H1 (cell line): ENCODE data around the gene NDNF. TPM values are rescaled to one million over a fixed set of nuclear protein-coding genes. Genes with fewer than 3 reads are reported as not detected.

Source experiments
- CEBPB ChIP-seq: IDR thresholded peaks from 2 replicates; pipeline ENCODE4 v1.6.1; 2012; ENCODE audit warnings: low read depth, low read length
- CHD2 ChIP-seq: IDR thresholded peaks from 2 replicates; pipeline ENCODE4 v1.6.1; 2012; ENCODE audit warnings: low read length, improper control_type of control experiment
- CTCF ChIP-seq, 3 experiments: IDR thresholded peaks; 1 replicate in 2 of 3; 2 replicates in 1 of 3; pipeline versions ENCODE4 v1.5.1 to v1.6.1; 2011; ENCODE audit warnings: low read length in 3 of 3, mild to moderate bottlenecking in 3 of 3, inconsistent platforms in 2 of 3, low read depth in 1 of 3, moderate library complexity in 1 of 3; ENCODE audit not compliant: insufficient read depth in 1 of 3; ENCODE audit errors: control extremely low read depth in 1 of 3
- RBBP5 ChIP-seq: IDR thresholded peaks from 2 replicates; pipeline ENCODE4 v1.7.1; 2012; ENCODE audit warnings: low read depth, mild to moderate bottlenecking, inconsistent platforms, low read length, moderate library complexity, borderline replicate concordance
- SP1 ChIP-seq: IDR thresholded peaks from 2 replicates; pipeline ENCODE4 v1.6.1; 2011; ENCODE audit warnings: low read depth, low read length
- SP2 ChIP-seq: IDR thresholded peaks from 2 replicates; pipeline ENCODE4 v1.6.1; 2012; ENCODE audit warnings: mild to moderate bottlenecking, low read length, inconsistent platforms
- TEAD4 ChIP-seq: IDR thresholded peaks from 2 replicates; pipeline ENCODE4 v1.6.1; 2012; ENCODE audit warnings: low read depth, low read length, inconsistent platforms, mixed read lengths
- polyA plus RNA-seq, 7 experiments: library from polyadenylated mRNA; depleted of rRNA in 3 of 7; stranded (reverse) in 5 of 7; unstranded in 2 of 7; fragments of >200 nt in 5 of 7; fragments of 200-250 nt in 2 of 7; gene quantifications; 1 replicate in 5 of 7; 2 replicates in 1 of 7; 4 replicates in 1 of 7; pipeline versions ENCODE4 v1.2.1 to v1.2.3, GENCODE V29; 2011 to 2013; ENCODE audit warnings: missing spikeins in 2 of 7, mixed read lengths in 2 of 7
- total RNA-seq: library from RNA; stranded (reverse); fragmentation: NEBNext Ultra II Directional; extraction: Animal tissue kit (Norgen Biotek cat#: 25700); gene quantifications from 2 replicates; pipeline ENCODE4 v1.2.1, GENCODE V29; 2021

The NDNF gene
- total and polyA plus RNA-seq, 2 of the 8 experiments (the other 6 are each of a cell fraction or from before 2014, with no cell fraction given): 0.70 to 1.6 TPM

- TF ChIP-seq SP2: no peak
- no peak for TF ChIP-seq CHD2
- TF ChIP-seq CTCF (IDR thresholded peaks at IDR 0.05; ENCODE audit: control extremely low read depth in 1 of 3, insufficient read depth in 1 of 3, low read depth in 1 of 3, low read length in 3 of 3): no peak
- no peak for TF ChIP-seq SP1
- TF ChIP-seq RBBP5: no peak
- TF ChIP-seq CEBPB: no peak
- TF ChIP-seq TEAD4: no peak
These were observed 22.1 kb upstream of the NDNF start (continued) for GRCh38 chr4:121094297-121094966.
